IMR-90 (cell line): Measurements from ENCODE around the gene DYSF.

ENCODE experiments used
- BHLHE40 ChIP-seq: fragments of 150-350 bp; IDR thresholded peaks from 2 replicates; pipeline ENCODE4 v1.6.1; 2016; ENCODE audit warnings: mild to moderate bottlenecking, low read depth, low read length
- CEBPB ChIP-seq: IDR thresholded peaks from 2 replicates; pipeline ENCODE4 v1.6.1; 2012; ENCODE audit warnings: low read depth, low read length, improper control_type of control experiment
- CHD1 ChIP-seq: IDR thresholded peaks from 2 replicates; pipeline ENCODE4 v1.6.1; 2012; ENCODE audit warnings: low read depth, low read length, improper control_type of control experiment
- CTCF ChIP-seq: conservative IDR thresholded peaks from 2 replicates; pipeline ENCODE4 v1.5.1; 2012; ENCODE audit warnings: mild to moderate bottlenecking, low read depth, low read length, improper control_type of control experiment
- FOS ChIP-seq: fragments of 150-350 bp; IDR thresholded peaks from 2 replicates; pipeline ENCODE4 v1.6.1; 2016; ENCODE audit warnings: low read depth, low read length
- MXI1 ChIP-seq: IDR thresholded peaks from 2 replicates; pipeline ENCODE4 v1.6.1; 2012; ENCODE audit warnings: low read depth, mild to moderate bottlenecking, low read length, moderate library complexity, borderline replicate concordance
- NFE2L2 ChIP-seq: fragments of 150-350 bp; IDR thresholded peaks from 2 replicates; pipeline ENCODE4 v1.6.1; 2016; ENCODE audit warnings: low read depth, mild to moderate bottlenecking, low read length
- POLR2A ChIP-seq: IDR thresholded peaks from 2 replicates; pipeline ENCODE4 v1.6.1; 2012; ENCODE audit warnings: mild to moderate bottlenecking, low read depth, low read length
- RAD21 ChIP-seq: IDR thresholded peaks from 2 replicates; pipeline ENCODE4 v1.6.1; 2012; ENCODE audit warnings: low read length, improper control_type of control experiment
- RFX5 ChIP-seq: IDR thresholded peaks from 2 replicates; pipeline ENCODE4 v1.8.0; 2012; ENCODE audit warnings: low read depth, mild to moderate bottlenecking, low read length, moderate library complexity

DNA sequence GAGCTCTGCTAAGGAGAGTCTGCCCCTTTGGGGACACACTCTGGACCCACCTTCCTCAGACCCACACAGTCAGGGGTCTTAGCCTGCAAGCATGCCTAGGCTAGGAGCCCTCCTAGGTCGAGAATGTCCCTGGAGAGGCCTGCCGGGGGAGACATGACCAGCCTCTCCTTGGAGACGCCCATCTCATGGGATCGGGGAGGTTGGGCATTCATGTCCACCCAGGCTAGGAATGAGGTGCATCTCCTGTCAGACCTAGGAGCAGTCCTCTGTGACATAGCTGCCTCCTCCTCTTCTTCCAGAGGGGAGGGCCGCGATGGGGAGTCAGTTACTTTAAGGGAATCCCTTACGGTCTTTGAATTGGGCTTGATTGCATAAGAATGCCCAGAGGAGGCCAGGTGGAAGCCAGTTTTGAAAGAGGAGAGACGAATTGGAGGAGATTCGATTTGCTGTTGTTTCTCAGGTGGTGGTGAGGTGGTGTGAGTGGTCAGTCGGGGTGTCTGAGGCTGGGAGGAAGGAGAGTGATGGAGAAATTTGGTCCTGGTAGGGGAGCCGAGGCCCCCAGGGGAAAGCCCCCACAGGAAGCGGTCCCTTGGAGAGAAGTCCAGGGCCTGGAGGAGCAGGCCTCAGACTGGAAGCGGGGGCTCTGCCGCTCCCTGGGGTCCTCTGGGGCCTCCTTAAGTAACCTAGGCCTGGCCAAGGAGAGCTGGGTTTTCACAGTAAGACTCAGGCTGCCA, 241.3 kb downstream of the DYSF start:
- TF ChIP-seq CTCF (no peak), CEBPB (no peak), RFX5 (no peak), MXI1 (no peak), POLR2A (no peak), RAD21 (no peak), FOS (no peak), BHLHE40 (no peak), NFE2L2 (no peak), CHD1 (no peak)
